Prostate gland (tissue), 2 donors: ENCODE measurements around the gene NLRP4.

Experiments
- POLR2A ChIP-seq: fragments of 450-650 bp; IDR thresholded peaks from one replicate; pipeline ENCODE4 v1.6.1; 2016; ENCODE audit warnings: antibody characterized with exemption, mild to moderate bottlenecking
- POLR2AphosphoS5 ChIP-seq: sonication (generic); formaldehyde crosslinking; IDR thresholded peaks from one replicate; pipeline ENCODE4 v1.6.1; 2017; ENCODE audit warnings: antibody characterized with exemption
- TF ChIP-seq, protein P1 (sequence below), 4 experiments: fragments of 200-600 bp in 2 of 4; fragments of 450-650 bp in 2 of 4; sonication (generic) in 2 of 4; IDR thresholded peaks; 1 replicate in 3 of 4; 2 replicates in 1 of 4; pipeline ENCODE4 v1.5.1; 2016 to 2019; ENCODE audit warnings: antibody characterized with exemption in 4 of 4, mild to moderate bottlenecking in 2 of 4, moderate library complexity in 2 of 4

DNA sequence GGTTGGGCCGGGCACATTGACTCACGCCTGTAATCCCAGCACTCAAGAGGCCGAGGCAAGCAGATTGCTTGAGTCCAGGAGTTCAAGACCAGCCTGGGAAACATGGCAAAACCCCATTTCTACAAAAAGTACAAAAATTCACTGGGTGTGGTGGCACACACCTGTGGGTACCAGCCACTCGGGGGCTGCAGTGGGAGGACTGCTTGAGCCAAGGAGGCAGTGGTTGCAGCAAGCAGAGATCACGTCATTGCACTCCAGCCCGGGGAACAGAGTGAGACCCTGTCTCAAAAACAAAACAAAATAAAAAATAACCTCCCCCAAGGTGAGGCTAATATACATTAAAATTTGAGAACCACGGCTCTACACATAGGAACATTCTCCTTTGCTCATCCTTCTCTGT is 70.9 kb downstream of the NLRP4 start:
- TF ChIP-seq, protein P1, sequence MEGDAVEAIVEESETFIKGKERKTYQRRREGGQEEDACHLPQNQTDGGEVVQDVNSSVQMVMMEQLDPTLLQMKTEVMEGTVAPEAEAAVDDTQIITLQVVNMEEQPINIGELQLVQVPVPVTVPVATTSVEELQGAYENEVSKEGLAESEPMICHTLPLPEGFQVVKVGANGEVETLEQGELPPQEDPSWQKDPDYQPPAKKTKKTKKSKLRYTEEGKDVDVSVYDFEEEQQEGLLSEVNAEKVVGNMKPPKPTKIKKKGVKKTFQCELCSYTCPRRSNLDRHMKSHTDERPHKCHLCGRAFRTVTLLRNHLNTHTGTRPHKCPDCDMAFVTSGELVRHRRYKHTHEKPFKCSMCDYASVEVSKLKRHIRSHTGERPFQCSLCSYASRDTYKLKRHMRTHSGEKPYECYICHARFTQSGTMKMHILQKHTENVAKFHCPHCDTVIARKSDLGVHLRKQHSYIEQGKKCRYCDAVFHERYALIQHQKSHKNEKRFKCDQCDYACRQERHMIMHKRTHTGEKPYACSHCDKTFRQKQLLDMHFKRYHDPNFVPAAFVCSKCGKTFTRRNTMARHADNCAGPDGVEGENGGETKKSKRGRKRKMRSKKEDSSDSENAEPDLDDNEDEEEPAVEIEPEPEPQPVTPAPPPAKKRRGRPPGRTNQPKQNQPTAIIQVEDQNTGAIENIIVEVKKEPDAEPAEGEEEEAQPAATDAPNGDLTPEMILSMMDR (IDR thresholded peaks at IDR 0.05), result no peak
- TF ChIP-seq POLR2A (no peak), POLR2AphosphoS5 (no peak)
